Epidermal melanocyte (primary cell): ENCODE data around the gene KCNE3.

ENCODE experiments used
- DNase-seq: peaks from one replicate; pipeline ENCODE4 v3.0.0; 2011; ENCODE audit warnings: low spot score; ENCODE audit not compliant: insufficient read length

KCNE3 gene

DNA sequence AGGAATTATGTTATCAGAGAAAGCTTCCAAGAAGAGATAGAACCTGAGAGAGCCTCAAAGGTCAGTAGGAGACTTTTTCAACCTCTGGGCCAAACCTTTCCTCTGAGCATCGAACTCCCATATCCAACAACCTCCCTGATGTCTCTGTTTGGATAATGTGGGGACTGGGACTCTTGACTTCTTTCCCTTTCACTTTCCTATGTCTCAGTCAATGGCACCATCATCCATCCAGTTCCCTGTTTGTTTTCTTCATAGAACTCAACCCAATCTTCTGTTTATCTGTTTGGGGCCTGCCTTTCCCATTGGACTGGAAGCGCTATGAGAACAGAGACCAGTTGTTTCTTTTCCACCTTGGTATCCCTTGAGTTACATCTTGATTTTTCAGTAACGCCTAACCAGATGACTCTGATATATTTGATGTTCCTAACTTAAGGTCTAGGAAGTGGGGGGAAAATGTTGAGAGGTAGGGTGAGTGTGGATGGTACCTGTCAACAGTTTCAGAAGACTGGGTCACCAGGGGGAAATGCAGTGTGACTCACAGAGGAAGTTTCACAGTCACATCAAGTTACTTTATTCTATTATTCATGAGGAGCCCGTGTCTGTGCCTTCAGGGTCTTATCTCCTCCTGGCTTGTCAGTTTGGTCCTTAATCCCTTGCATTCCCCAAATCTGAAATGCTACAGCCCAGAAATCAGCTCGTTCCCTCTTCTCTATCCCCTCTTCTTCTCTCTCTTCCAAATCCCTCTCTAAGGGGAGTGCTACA lies 4.5 kb upstream of the KCNE3 start:
- DNase-seq: no peak

DNA sequence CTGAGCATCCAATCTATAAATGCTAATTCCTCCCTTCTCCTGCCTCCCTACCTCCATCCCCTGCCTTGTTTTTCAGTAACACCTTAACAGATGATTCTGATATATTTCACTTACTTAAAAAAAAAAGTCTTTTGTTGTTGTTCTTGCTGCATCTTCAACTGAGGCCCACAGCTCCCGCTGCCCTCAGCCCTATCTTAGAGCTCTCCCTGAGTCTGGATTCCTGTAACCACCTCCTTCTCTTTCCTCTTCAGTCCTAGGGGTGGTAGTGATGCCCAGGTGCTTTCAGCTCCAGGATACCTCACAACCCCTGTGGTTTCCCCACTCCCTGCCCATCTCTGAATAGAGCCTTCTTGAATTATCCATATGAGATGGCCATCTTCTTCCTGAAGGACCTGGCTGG lies 3.7 kb upstream of the KCNE3 start:
- DNase-seq: no peak

DNA sequence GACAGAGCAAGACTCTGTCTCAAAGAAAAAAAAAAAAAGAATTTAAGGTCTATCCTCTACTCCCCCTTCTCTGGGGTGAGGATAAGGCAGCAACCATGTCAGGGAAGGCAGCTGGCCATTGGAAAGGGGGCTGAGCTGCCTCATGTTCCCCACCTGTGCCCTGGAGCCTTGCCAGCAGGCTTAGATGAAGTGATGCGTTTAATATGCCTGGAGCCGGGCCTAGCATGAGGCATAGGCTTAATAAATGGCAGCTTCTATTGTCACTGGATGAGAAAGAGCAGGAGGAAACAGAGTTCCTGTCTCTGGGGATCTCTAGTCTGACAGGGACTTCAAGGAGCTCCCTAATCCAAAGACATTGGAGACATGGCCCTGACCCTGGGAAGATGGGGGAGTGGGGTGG lies 3.2 kb upstream of the KCNE3 start:
- no peak for DNase-seq

DNA sequence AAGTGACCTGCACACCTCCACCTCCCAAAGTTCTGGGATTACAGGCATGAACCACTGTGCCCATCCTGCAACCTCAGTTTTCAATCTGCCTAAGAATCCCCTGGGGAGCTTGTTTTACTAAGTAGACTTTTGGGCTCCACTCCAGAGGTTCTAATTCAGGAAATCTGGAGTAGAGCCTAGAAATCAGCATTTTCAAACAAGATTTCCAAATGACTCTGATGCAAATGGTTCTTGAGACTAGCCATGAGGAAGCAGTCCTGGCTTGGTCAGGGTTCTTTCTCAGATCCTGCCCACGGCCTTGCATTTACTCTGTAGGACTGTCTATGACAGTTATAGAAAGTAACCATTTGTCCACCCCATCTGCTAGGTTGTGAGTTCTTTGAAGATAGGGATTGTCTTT lies 1.6 kb upstream of the KCNE3 start:
- DNase-seq: no peak

DNA sequence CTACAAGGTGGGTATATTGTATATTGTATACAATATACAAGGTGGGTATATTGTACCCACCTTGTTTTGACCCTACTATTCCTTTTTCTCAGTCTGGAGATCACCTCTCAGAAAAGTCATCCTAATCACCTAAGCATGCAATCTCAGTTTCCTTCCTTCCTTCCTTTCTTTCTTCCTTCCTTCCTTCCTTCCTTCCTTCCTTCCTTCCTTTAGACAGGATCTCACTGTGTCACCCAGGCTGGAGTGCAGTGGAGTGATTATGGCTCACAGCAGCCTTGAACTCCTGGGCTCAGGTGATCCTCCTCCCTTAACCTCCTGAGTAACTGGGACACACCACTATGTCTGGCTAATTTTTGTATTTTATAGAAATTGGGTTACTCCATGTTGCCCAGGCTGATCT lies 1.2 kb upstream of the KCNE3 start:
- DNase-seq: no peak

DNA sequence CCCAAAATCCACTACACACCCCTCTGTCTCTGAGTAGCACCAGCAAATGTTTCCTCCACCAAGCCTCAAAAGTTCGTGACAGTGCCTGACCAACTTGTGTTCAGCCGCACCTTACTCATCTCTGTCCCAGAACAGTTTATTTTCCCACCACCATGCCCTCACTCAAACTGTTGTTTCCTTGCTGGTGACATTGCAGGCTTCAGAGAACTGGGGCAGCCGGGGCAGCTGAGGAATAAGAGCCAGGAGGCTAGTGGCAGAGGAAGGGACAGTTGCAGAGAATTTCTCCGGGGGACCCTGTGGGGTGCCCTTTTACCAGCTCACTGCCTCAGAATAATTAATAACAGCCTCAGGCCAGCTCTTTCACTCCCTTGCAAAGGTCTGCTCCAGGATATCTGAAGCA lies 709 bp upstream of the KCNE3 start:
- no peak for DNase-seq

DNA sequence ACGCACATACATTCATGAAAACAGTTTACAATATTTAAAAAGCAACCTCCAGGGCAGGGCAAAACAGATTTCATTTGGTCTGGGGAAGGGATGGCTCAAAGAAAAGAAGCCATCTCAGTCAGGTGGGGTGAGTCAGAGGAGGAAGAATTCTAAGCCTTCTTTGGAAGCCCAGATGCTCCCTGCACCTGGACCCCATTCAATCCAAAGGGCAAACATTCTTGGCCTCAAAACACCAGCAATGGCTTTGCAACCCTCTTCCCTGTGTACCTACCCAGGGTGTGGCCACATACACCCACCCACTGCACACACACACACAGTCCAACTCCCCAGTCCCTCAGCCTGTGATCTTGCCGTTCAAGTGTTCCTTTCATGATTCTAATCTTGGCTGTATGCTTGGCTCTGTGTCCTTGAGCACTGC lies 2.0 kb downstream of the KCNE3 start:
- DNase-seq: no peak

DNA sequence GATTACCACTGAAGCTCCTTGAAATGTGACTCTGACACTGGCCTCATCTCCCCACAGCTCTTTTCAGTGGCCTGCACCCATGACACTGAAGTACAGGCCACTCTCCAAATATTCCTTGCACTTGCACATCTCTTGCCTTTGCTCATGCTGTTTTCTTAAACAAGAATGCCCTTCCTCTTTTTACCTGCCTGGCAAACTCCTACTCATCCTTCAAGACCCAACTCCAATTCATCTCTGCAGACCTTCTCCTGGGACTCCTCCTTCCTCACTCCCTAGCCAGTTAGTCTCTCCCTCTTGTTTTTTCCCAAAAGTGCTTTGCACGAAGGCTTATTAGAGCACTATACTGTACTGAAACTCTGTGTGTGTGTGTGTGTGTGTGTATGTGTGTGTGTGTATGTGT lies 2.6 kb downstream of the KCNE3 start:
- no peak for DNase-seq

DNA sequence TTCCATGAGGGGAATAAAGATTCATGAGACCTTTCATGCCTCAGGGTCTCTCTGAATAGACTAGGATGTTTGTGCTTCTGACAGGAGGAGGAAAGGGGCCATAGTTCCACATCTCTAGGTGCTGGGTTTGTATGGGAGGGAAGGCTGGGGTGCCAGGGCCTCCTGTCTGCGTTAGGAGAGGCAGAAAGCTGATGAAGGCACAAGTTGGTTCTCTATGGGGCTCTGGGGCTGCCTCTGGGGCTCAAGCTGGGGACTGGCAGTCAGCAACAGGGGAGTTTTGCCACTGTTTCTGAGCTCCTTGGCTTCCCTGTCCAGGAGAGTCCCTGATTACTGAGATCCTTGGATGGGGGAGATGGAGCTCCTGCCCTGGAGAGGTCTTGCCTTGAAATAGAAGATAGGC lies 4.1 kb downstream of the KCNE3 start:
- DNase-seq: no peak

DNA sequence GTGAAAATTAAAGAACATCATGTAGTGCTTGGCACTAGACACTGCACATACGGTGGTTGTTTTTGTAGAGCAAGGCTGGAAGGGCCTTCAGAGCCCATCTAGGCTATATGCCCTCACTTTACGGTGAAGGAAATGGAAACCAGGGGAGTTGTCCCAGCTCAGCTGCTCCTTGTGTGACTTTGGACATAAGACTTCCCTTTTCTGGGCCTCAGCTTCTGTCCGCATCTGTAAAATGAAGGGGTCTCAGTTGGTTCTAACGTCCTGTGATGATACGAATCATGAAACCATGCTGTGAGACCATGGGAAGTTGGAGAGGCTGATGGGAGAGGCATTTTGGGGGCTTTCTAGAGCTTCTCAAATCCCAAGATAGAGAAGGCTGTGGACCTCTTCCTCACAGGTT lies 4.7 kb downstream of the KCNE3 start:
- DNase-seq: no peak

DNA sequence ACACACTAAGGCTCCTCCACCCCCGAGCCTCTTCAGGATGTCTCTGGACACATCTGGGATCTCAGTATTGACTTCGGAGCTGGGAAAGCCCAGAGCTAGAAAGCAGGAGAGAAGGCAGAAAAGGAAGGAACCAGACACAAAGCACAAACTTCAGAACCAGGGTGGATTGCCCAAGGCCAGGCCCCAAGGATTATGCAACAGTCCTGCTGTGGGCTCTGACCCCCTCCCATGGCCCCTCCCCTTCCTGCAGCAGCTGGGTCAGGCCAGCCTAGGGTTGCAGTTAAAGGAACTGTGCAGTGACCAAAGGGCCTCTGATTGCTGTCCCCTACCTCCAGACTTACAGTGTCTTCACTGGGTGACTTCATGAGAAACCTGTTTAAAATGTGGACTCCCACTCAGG lies 5.3 kb downstream of the KCNE3 start:
- peak; percentile 43 for DNase-seq

DNA sequence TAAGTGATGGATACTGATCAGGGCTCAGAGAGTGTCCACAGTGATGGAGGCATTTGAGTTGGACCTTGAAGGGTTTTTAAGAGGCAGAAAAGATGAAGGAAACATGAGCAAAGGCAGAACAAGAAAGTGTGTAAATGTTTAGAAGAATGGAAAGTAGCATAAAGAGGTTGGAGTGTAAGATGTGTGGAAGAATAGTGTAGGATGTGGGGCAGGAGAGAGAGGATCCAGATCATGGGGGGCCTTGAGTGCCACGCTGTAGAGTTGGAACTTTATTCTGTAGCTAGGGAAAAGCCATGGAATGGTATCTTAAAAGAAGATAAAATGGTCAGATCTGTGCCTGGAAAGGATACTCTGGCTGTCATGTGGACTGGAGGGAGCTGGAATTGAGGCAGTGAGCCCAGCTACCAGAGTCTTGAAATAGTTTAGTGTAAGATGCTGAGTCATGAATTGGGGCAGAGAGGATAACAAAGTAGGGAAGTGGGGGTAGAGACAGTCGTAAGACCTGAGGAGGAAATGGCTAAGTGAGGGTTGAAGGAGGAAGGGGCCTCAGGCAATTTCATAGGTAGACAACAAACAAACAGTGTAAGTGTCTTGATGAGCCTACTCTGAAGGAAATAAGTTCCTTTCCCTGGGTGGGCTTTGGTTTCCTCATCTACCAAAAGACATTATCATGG lies 6.7 kb downstream of the KCNE3 start:
- DNase-seq: no peak

DNA sequence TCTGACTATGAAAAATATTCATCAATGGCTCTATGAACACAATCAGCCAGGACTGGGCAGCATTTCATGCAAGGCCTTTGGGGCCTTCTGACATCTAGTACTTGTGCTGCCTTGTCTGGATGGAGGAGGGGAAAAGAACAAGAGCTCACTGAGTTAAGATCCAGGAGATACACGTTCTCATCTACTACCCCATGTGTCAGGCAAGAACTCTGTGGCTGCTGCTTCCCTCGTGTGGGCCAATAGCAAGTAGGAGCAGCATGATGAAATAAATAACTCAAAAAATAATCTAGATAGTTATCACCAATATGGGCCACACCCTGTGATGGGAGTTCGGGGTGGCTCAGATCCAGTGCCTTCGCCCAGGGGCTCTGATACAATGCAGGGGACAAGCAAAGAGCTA lies 7.3 kb downstream of the KCNE3 start:
- no peak for DNase-seq

DNA sequence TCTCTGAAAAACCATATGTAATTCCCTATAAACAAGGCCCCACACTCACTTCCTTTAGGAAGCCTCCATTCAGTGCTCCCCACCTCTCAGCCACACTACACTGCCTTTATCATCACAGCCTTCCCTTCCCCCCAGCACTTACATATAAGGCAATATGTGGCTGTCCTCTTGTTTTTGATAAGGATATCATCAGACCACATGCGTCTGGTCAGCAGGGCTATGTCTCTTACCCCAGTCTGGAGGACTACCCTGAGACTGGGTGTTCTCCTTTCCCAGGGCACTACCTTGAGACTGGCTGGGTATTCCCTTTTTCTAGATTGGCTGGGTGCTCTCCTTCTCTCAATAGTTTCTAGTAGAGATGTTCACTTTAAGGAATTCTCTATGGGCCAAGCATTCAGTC lies 7.8 kb downstream of the KCNE3 start:
- DNase-seq: no peak

DNA sequence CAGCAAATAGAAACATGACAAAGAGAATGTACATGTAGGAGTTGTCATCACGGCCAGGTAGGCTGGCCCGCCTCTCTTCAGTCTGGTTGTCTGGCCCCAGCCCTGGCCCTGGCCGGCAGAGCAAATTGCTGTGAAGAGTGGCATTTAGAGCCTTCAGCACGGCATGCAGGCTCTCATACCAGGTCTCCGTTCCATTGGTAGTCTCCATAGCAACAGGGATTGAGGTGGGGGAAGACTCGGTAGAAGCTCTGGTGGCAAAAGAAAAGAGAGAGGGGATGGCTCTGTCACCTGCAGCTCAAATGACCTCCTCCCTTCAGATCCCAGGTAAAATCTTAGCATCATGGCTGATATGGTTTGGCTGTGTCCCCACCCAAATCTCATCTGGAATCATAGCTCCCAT lies 10.0 kb downstream of the KCNE3 start:
- DNase-seq: no peak

DNA sequence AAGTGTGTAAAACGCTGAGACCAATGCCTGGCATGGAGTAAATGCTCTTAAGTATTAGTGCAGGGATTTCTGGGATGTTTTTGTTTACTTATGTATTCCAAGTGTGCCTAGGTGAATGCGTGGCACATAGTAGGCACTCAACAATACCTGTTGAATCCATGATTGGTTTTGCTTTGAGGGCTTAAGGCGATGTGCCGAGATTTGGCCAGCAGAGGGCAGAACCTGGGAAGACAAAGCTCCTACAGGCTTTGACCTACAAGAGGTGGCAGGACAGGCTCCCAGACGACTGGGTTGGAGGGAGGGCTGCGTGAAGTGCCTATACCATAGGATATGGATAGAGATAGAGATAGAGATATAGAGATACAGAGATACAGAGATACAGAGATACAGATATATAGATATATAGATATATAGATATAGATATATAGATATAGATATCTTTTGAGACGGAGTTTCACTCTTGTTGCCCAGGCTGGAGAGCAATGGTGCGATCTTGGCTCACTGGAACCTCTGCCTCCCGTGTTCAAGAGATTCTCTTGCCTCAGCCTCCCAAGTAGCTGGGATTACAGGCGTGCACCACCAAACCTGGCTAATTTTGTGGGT lies 13.9 kb downstream of the KCNE3 start:
- peak; percentile 52 for DNase-seq

DNA sequence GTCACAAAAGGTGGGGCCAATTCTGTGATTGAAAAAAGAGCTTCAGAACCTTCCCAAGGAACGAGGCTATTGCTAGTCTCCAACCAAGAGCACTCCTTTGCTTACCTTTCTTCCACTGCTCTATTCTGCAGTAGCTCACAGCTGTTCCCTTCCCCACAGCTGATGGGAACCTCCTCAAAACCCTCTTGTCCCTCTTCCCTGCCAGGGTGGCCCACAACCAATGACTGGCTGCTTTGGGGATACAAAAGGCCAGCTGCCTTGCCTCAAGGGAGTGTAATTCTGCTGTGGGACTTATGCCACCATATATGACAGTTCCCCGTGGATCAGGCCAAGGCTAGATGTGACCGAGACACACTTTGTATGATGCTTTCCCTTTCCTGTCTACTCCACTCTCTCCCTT lies 15.0 kb downstream of the KCNE3 start:
- no peak for DNase-seq

DNA sequence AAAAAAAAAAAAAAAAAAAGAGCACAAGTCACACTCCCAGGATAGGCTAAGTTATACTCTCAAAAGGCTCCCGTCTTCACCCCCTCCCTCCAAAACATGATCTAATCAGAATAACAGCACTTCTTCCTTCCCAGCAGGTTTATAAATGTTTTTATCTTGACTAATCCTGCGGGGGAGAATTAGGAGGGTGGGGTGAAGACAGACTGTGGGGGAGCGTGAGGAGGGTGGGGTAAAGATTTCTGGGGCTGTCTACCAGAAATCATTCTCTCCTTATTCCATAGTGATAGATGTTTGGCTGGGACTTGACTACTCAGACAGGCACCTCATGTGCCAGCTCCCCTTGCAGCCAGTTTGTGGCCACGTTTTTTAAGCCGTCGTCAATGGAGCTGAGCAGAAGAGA lies 17.0 kb downstream of the KCNE3 start:
- no peak for DNase-seq

DNA sequence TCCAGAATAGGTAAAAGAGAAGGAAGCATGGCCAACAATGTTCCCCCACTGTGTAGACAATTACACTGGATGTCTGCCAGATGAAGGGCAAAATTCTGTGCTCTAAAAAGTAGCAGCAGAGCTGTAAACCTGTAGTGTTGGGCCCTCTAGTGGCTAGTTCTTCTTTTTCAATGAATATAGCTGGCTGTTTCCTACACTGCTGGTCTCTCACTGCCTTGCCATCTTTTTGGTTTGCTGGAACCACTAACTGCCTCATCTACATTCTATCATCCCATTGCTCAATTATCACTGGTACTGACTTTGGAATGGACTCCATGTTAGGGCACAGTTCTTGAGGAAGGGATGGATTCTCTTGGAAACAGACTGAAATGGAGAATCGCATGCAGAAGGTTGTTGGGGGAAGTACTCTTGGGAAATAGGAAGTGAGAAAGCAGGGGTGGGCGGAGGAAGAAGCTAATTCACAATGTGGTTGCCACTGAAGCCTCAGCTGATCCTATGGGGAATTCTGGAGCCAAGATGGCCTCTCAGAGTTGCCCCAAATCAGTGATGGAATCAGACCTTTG lies 17.9 kb downstream of the KCNE3 start:
- DNase-seq: peak; percentile 77

DNA sequence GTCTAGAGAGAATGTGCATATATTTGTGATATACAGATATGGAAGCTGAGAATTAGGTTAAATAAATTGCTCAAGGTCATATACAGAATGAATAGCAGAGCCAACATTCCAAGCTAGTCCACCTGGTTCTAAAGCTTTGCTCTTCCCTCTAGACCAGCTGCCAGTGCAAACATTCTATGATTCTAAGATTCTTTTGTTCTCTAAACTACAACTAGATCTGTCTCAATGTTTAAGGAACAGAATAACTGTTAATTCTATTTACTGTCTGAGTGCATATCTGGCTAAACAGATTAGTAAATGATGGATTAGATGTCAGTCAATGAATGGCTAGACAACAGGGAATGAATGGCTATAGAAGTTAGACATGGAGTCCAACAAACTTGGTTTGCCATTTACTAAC lies 19.6 kb downstream of the KCNE3 start:
- DNase-seq: no peak

DNA sequence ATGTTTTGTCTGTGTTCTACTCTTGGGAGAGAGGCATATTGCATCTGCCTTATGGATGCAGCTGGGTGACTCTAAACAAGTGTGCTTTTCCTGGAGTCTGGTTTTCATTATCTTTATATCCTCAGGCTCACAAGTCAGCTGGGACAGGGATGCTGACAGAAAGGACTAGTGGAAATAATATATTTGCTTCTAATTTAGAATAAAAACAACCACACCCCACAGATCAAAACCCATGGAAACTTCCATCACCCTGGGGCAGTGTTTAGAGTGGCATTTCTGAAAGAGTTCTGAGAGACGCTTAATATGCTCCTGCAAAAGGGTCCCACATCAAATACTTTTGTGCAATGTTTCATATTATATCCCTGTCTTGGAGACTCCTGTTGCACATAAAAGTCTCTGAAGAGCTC lies 20.8 kb downstream of the KCNE3 start:
- DNase-seq: no peak

DNA sequence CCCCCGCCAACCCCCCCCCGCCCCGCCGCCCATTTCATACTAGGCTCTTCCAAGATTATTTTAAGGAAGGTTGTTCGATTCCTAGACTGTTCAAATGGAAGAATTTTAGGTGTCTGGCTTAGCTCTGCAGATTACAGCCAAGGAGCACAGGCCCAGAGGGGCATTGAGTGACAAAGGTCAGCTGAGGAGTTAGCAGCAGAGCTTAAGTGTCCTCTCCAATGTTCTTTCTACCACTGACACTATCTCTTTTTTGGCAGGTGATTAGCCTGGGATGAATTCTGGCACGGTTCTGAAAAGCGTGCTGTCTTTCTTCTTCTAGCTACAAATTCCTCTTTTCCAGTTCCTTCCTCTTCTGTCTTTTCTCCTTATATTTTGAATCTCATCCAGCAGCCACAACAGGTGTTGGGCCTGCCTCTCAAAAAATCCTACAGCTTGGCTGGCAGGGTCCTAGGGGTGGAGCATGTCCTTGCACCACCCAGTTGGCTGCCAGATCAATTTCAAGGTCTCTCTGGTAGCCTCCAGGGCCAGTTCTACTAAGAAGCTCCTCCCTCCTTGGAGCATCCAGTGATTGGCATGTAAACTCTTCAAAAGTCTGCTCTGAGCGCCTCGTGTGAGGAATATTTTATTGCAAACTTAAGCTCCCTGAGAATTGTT lies 23.0 kb downstream of the KCNE3 start:
- DNase-seq: no peak
